CD14-positive monocyte (primary cell): ENCODE measurements around the gene VDAC2. TPM values are rescaled to one million over a fixed set of nuclear protein-coding genes. Genes with fewer than 3 reads are reported as not detected.

Source experiments
- DNase-seq, 3 donors: peaks; one replicate each; pipeline ENCODE4 v3.0.0-alpha.2; 2011 to 2022
- H2AFZ ChIP-seq: 2 replicates; pipeline ENCODE4 v1.6.0; 2012; ENCODE audit warnings: mild to moderate bottlenecking, low read depth, low read length, inconsistent platforms; ENCODE audit not compliant: insufficient read depth, poor library complexity, severe bottlenecking
- H3K27ac ChIP-seq, 2 donors: 1 replicate in 1 of 2; 2 replicates in 1 of 2; pipeline ENCODE4 v1.5.1; 2012 to 2013; ENCODE audit warnings: low read length in 2 of 2, control low read depth in 1 of 2, inconsistent platforms in 1 of 2, low read depth in 1 of 2, mild to moderate bottlenecking in 1 of 2
- H3K27me3 ChIP-seq, 2 donors: one replicate each; pipeline versions ENCODE4 v1.6.0 to v1.6.1; 2011 to 2013; ENCODE audit warnings: low read length in 2 of 2; ENCODE audit not compliant: control insufficient read depth in 2 of 2, insufficient read depth in 2 of 2
- H3K36me3 ChIP-seq, 2 donors: replicated peaks in 1 of 2; 1 replicate in 1 of 2; 2 replicates in 1 of 2; pipeline versions ENCODE4 v1.5.1 to v1.6.1; 2012 to 2013; ENCODE audit warnings: low read length in 2 of 2, control low read depth in 1 of 2, inconsistent platforms in 1 of 2, mild to moderate bottlenecking in 1 of 2; ENCODE audit not compliant: insufficient read depth in 2 of 2, control insufficient read depth in 1 of 2
- H3K4me1 ChIP-seq, 2 donors: 1 replicate in 1 of 2; 2 replicates in 1 of 2; pipeline versions ENCODE4 v1.5.1 to v1.6.1; 2012 to 2013; ENCODE audit warnings: low read length in 2 of 2, control low read depth in 1 of 2, inconsistent platforms in 1 of 2, mild to moderate bottlenecking in 1 of 2, moderate library complexity in 1 of 2; ENCODE audit not compliant: insufficient read depth in 2 of 2, control insufficient read depth in 1 of 2
- H3K4me2 ChIP-seq: replicated peaks from 2 replicates; pipeline ENCODE3; 2012; ENCODE audit warnings: low read length, moderate library complexity, mild to moderate bottlenecking; ENCODE audit not compliant: poor library complexity, severe bottlenecking; ENCODE audit errors: extremely low read depth
- H3K4me3 ChIP-seq, 3 experiments: fragments of 200-600 bp in 1 of 3; sonication (generic) in 1 of 3; replicated peaks in 1 of 3; 1 replicate in 2 of 3; 2 replicates in 1 of 3; pipeline ENCODE4 v1.5.1; 2011 to 2013; ENCODE audit warnings: low read length in 3 of 3, mild to moderate bottlenecking in 3 of 3, control low read depth in 2 of 3, low read depth in 2 of 3, inconsistent platforms in 1 of 3, moderate library complexity in 1 of 3
- H3K79me2 ChIP-seq: 2 replicates; pipeline ENCODE4 v1.6.0; 2012; ENCODE audit warnings: mild to moderate bottlenecking, control low read depth, inconsistent platforms, low read length, moderate library complexity; ENCODE audit not compliant: insufficient read depth
- H3K9ac ChIP-seq: 2 replicates; pipeline ENCODE4 v1.6.0; 2017; ENCODE audit warnings: low read length, mild to moderate bottlenecking; ENCODE audit not compliant: insufficient read depth, poor library complexity, severe bottlenecking
- H3K9me3 ChIP-seq, 2 donors: replicated peaks in 1 of 2; 1 replicate in 1 of 2; 2 replicates in 1 of 2; pipeline versions ENCODE4 v1.5.1 to v1.6.1; 2012 to 2013; ENCODE audit warnings: low read length in 2 of 2, control low read depth in 1 of 2; ENCODE audit not compliant: control insufficient read depth in 1 of 2, insufficient read depth in 1 of 2
- H4K20me1 ChIP-seq: 2 replicates; pipeline ENCODE4 v1.6.0; 2012; ENCODE audit warnings: mild to moderate bottlenecking, low read length, control low read depth, moderate library complexity; ENCODE audit not compliant: insufficient read depth
- H3K27ac Mint-ChIP-seq, 7 donors: one replicate each; pipeline ENCODE4 v1.8.0; 2020; ENCODE audit warnings: mild to moderate bottlenecking in 7 of 7, mixed read lengths in 7 of 7, moderate library complexity in 6 of 7, inconsistent platforms in 2 of 7
- H3K27me3 Mint-ChIP-seq, 3 donors: one replicate each; pipeline ENCODE4 v1.8.0; 2021 to 2022; ENCODE audit warnings: low read depth in 3 of 3, mild to moderate bottlenecking in 3 of 3, mixed read lengths in 3 of 3, moderate library complexity in 3 of 3, inconsistent platforms in 1 of 3
- H3K36me3 Mint-ChIP-seq, 2 donors: one replicate each; pipeline ENCODE4 v1.8.0; 2020; ENCODE audit warnings: mixed read lengths in 2 of 2, inconsistent platforms in 1 of 2, mild to moderate bottlenecking in 1 of 2
- H3K4me1 Mint-ChIP-seq: one replicate; pipeline ENCODE4 v1.8.0; 2020; ENCODE audit warnings: mild to moderate bottlenecking, mixed read lengths
- H3K4me3 Mint-ChIP-seq, 2 donors: one replicate each; pipeline ENCODE4 v1.8.0; 2020; ENCODE audit warnings: mild to moderate bottlenecking in 2 of 2, mixed read lengths in 2 of 2, moderate library complexity in 1 of 2
- H3K9me3 Mint-ChIP-seq, 7 donors: one replicate each; pipeline ENCODE4 v1.8.0; 2020 to 2022; ENCODE audit warnings: mixed read lengths in 7 of 7, mild to moderate bottlenecking in 6 of 7, moderate library complexity in 6 of 7, inconsistent platforms in 2 of 7
- WGBS: methylation state at CpG from one replicate; pipeline ENCODE4 v1.1.5; 2013; ENCODE audit warnings: missing lambda C conversion rate; ENCODE audit not compliant: insufficient coverage; 5-methylcytosine and 5-hydroxymethylcytosine counted together
- intact Hi-C, 2 donors: fragments of 100-400 bp; cut with micrococcal nuclease; formaldehyde crosslinking; loops; one replicate each; pipeline versions ENCODE4 v1.15.0 to v1.15.1; 2023
- polyA plus RNA-seq, 3 donors: library from polyadenylated mRNA; depleted of rRNA in 1 of 3; unstranded in 2 of 3; stranded (reverse) in 1 of 3; fragments of 300-500 nt in 2 of 3; fragments of >200 nt in 1 of 3; fragmentation: Illumina TruSeq in 2 of 3; gene quantifications; 1 replicate in 2 of 3; 2 replicates in 1 of 3; pipeline ENCODE4 v1.2.3, GENCODE V29; 2012 to 2021
- TF ChIP-seq, protein P1 (sequence below): fragments of 200-600 bp; IDR thresholded peaks from one replicate; pipeline ENCODE4 v1.8.0; 2022; ENCODE audit warnings: antibody characterized with exemption, mild to moderate bottlenecking

VDAC2 gene
- polyA plus RNA-seq, 3 donors: 71.2 to 154 (median 139) TPM

DNA sequence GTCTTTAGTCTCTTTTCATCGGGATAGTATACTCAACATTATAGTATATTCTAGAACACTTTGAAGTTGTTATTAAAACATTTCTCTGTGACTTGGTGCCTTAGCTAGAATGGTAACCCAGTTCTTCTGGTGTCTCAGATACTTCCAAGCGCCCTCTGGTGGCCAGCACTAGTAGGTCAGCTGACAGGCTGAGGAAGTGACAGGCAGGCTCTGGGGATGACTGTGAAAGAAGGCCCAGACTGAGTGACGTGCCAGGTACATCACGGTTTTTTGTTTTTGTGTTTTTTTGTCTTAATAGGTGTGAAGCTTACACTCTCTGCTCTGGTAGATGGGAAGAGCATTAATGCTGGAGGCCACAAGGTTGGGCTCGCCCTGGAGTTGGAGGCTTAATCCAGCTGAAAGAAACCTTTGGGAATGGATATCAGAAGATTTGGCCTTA lies 20.0 kb downstream of the VDAC2 start:
- H3K4me1 Mint-ChIP-seq: peaks cover 13% of the 10 kb centered on the region
- H3K4me3 Mint-ChIP-seq: no peak overlapping the region
- no peaks in the 10 kb centered on the region for H3K27me3 Mint-ChIP-seq
- peaks cover 16 to 21% of the 10 kb centered on the region in 2 donors for H3K4me1 ChIP-seq
- H3K4me3 ChIP-seq: no peak overlapping the region
- H2AFZ ChIP-seq: no peak overlapping the region
- 7% methylated on average over 3 of the region's 5 CpGs for WGBS
- TF ChIP-seq, protein P1, sequence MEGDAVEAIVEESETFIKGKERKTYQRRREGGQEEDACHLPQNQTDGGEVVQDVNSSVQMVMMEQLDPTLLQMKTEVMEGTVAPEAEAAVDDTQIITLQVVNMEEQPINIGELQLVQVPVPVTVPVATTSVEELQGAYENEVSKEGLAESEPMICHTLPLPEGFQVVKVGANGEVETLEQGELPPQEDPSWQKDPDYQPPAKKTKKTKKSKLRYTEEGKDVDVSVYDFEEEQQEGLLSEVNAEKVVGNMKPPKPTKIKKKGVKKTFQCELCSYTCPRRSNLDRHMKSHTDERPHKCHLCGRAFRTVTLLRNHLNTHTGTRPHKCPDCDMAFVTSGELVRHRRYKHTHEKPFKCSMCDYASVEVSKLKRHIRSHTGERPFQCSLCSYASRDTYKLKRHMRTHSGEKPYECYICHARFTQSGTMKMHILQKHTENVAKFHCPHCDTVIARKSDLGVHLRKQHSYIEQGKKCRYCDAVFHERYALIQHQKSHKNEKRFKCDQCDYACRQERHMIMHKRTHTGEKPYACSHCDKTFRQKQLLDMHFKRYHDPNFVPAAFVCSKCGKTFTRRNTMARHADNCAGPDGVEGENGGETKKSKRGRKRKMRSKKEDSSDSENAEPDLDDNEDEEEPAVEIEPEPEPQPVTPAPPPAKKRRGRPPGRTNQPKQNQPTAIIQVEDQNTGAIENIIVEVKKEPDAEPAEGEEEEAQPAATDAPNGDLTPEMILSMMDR: peak; percentile 88
- intact Hi-C loops: loop anchor here (1.0 to 10.0 kb wide), 6 partner anchors 20 to 406 kb away; partner anchors contain the start of genes SAMD8 (in 2 of the 2), KAT6B (in 1 of the 2) and VDAC2 (in 1 of the 2)
- peaks cover 0 to 1% (median 0%) of the 10 kb centered on the region in 7 donors for H3K9me3 Mint-ChIP-seq
- no peaks in the 10 kb centered on the region for H3K27me3 ChIP-seq
- H4K20me1 ChIP-seq: peaks cover 53% of the 10 kb centered on the region
- H3K36me3 ChIP-seq: peaks cover 55 to 67% of the 10 kb centered on the region in 2 donors
- no peak overlapping the region for H3K4me2 ChIP-seq
- peak; percentile 86 to 90 (median 89) for DNase-seq
- peaks cover 33% of the 10 kb centered on the region for H3K79me2 ChIP-seq
- H3K9me3 ChIP-seq: no peaks in the 10 kb centered on the region
- H3K9ac ChIP-seq: no peak overlapping the region
- peaks cover 52 to 66% of the 10 kb centered on the region in 2 donors for H3K36me3 Mint-ChIP-seq
- peak overlapping the region; percentile 21 to 50 for H3K27ac ChIP-seq
- H3K27ac Mint-ChIP-seq: peak overlapping the region; percentile 79 to 94 (median 88)

GRCh38 chr10:75231672-75232581 lies 21.3 kb downstream of the VDAC2 start:
- Histone ChIP-seq H3K4me2 (no peak overlapping the region), H3K27me3 (no peaks in the 10 kb centered on the region), H3K9ac (no peak overlapping the region), H3K9me3 (no peaks in the 10 kb centered on the region), H3K4me1 (peaks cover 16 to 25% of the 10 kb centered on the region in 2 donors), H4K20me1 (peaks cover 40% of the 10 kb centered on the region), H2AFZ (no peak overlapping the region), H3K36me3 (peaks cover 45 to 54% of the 10 kb centered on the region in 2 donors), H3K79me2 (peaks cover 20% of the 10 kb centered on the region), H3K4me3 (no peak overlapping the region), H3K27ac (peak overlapping the region in 1 of 2 donors; percentile 50)
- Mint-ChIP-seq H3K9me3 (no peaks in the 10 kb centered on the region), H3K36me3 (peaks cover 44 to 55% of the 10 kb centered on the region in 2 donors), H3K27me3 (no peaks in the 10 kb centered on the region), H3K4me3 (no peak overlapping the region), H3K4me1 (peaks cover 16% of the 10 kb centered on the region), H3K27ac (peak overlapping the region in 6 of 7 donors; percentile 10 to 88 (median 56))
- TF ChIP-seq, protein P1: no peak
- intact Hi-C loops: loop anchor here (2.0 to 10.0 kb wide), 5 partner anchors 43 to 407 kb away; partner anchors contain the start of genes SAMD8 (in 2 of the 2) and KAT6B (in 1 of the 2)
- no peak for DNase-seq
- WGBS: 100% methylated on average over 1 of the region's 4 CpGs
